LNCAP (cell line): ENCODE data around the gene BRMS1.

ENCODE experiments used
- TF ChIP-seq, protein P1 (sequence below): fragments of 450-650 bp; IDR thresholded peaks from 2 replicates; pipeline ENCODE4 v1.5.1; 2017; ENCODE audit warnings: mild to moderate bottlenecking

Gene BRMS1

GRCh38 chr11:66369073-66369894 is 24.4 kb upstream of the BRMS1 start:
- TF ChIP-seq, protein P1, sequence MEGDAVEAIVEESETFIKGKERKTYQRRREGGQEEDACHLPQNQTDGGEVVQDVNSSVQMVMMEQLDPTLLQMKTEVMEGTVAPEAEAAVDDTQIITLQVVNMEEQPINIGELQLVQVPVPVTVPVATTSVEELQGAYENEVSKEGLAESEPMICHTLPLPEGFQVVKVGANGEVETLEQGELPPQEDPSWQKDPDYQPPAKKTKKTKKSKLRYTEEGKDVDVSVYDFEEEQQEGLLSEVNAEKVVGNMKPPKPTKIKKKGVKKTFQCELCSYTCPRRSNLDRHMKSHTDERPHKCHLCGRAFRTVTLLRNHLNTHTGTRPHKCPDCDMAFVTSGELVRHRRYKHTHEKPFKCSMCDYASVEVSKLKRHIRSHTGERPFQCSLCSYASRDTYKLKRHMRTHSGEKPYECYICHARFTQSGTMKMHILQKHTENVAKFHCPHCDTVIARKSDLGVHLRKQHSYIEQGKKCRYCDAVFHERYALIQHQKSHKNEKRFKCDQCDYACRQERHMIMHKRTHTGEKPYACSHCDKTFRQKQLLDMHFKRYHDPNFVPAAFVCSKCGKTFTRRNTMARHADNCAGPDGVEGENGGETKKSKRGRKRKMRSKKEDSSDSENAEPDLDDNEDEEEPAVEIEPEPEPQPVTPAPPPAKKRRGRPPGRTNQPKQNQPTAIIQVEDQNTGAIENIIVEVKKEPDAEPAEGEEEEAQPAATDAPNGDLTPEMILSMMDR, result no peak

DNA sequence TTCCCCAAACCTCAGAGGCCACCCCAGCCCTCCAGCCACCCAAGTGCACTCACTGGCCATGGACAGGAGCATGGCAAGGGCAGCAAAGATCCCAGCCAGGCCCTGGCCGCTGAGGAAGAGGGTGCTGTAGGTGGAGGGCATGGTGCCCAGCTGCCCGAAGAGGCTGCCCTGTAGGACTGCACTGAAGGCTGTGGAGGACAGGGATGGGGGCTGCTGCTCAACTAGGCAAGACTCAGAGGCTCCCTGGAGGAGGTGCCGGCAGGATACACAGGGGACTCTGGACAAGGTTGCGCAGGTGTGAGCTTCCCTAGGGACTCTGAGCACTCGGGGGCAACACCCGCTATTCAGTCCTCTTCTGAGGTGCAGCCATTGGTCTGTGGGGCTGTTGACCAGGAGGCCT is 23.6 kb upstream of the BRMS1 start:
- TF ChIP-seq, protein P1, result no peak

DNA sequence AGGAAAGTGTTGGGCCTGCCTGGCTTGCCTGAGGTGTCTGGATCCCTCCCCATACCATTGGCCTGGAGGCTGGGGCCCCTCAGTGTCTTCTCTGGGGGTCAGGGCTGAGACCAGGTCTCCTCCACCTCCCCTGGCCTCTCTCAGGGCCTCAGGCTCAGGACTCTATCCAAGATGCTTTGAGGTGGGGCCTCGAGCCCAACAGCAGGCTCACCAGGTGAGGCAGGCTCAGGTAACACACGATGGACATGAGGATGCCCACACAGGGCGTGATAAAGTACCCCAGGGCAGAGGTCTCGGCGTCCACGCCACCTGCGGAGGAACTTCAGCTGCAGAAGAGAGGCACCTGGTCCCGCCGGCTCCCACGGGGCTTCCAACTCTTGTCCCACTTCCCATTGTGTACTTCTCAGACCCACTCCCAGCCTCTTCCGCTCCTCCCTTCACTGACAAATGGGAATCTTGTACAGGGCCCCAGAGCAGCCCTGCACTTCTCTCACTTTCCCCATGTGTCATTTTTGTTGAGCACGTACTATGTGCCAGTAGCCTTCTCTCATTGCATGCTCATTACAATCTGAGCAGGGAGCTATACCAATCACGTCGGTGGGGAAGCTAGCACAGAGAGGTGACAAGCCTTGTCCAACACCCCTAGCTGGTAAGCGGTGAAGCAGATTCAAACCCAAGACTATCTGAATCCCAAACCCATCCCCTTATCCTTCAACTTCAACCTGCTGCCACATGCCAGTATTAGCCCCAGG is 22.8 kb upstream of the BRMS1 start:
- TF ChIP-seq, protein P1, result no peak

- TF ChIP-seq, protein P1, result no peak
Measured at GRCh38 chr11:66366844-66367477, 22.1 kb upstream of the BRMS1 start.

GRCh38 chr11:66365711-66366619 is 21.1 kb upstream of the BRMS1 start:
- TF ChIP-seq, protein P1, result no peak

GRCh38 chr11:66365166-66365565 is 20.3 kb upstream of the BRMS1 start:
- TF ChIP-seq, protein P1, result no peak
